ENCODE measurements around the gene SERPINH1.

Gene SERPINH1

GRCh38 chr11:75611823-75612222, 49.8 kb downstream of the SERPINH1 start:
- FAIRE-seq = no peak
- TF ChIP-seq TAF1 (IDR thresholded peaks at IDR 0.05; ENCODE audit: borderline replicate concordance, low read depth, low read length) (no peak), POLR2A (IDR thresholded peaks at IDR 0.05; ENCODE audit: low read depth, low read length) (no peak), POLR2AphosphoS5 (IDR thresholded peaks at IDR 0.05; ENCODE audit: low read depth, low read length) (no peak)
- DNase-seq (ENCODE audit: insufficient read length) = no peak

- DNase-seq (ENCODE audit: insufficient read length) (no peak), FAIRE-seq (no peak)
- no peak for TF ChIP-seq POLR2A (IDR thresholded peaks at IDR 0.05; ENCODE audit: low read depth, low read length)
Measured at GRCh38 chr11:75615751-75616150, 53.7 kb downstream of the SERPINH1 start.

- TF ChIP-seq POLR2A (IDR thresholded peaks at IDR 0.05; ENCODE audit: low read depth, low read length) (no peak), TAF1 (IDR thresholded peaks at IDR 0.05; ENCODE audit: borderline replicate concordance, low read depth, low read length) (no peak), POLR2AphosphoS5 (IDR thresholded peaks at IDR 0.05; ENCODE audit: low read depth, low read length) (no peak)
- no peak for FAIRE-seq
Measured at GRCh38 chr11:75616281-75616680, 54.2 kb downstream of the SERPINH1 start.

More at GRCh38 chr11:75616281-75616680, 54.2 kb downstream of the SERPINH1 start:
- DNase-seq (ENCODE audit: insufficient read length) = no peak
